MM.1S (cell line): ENCODE measurements around the gene OPALIN.

ENCODE experiments used
- CTCF ChIP-seq: fragments of 300-600 bp; sonication (generic); IDR thresholded peaks from 2 replicates; pipeline ENCODE4 v1.5.1; 2016; ENCODE audit warnings: antibody characterized with exemption, low read length, mixed read lengths
- EZH2phosphoT487 ChIP-seq: fragments of 300-600 bp; sonication (generic); IDR thresholded peaks from 2 replicates; pipeline ENCODE4 v1.6.1; 2018; ENCODE audit warnings: antibody characterized with exemption, low read length

- no peak for TF ChIP-seq EZH2phosphoT487
- TF ChIP-seq CTCF = no peak
These were observed 34.4 kb downstream of the OPALIN start for GRCh38 chr10:96324447-96324846.
